Keratinocyte (primary cell): ENCODE data around the gene STK32C. TPM values are rescaled to one million over a fixed set of nuclear protein-coding genes. Genes with fewer than 3 reads are reported as not detected.

Experiments used
- DNase-seq: peaks from one replicate; pipeline ENCODE4 v3.0.0-alpha.2; 2011; ENCODE audit warnings: low read depth, missing footprints, low spot score
- FAIRE-seq: peaks from 2 replicates; lab custom pipeline; 2011; peaks lifted over from hg19 to GRCh38; lab: Jason Lieb, UNC
- H2AFZ ChIP-seq: 2 replicates; pipeline ENCODE4 v1.6.0; 2012; ENCODE audit warnings: low read length, control low read depth, inconsistent platforms; ENCODE audit not compliant: control insufficient read depth
- H3K27ac ChIP-seq: 2 replicates; pipeline ENCODE4 v1.5.1; 2011; ENCODE audit warnings: low read length; ENCODE audit not compliant: control insufficient read depth, insufficient read depth
- H3K27me3 ChIP-seq: 3 replicates; pipeline ENCODE4 v1.6.0; 2011; ENCODE audit warnings: low read length; ENCODE audit not compliant: control insufficient read depth, insufficient read depth; ENCODE audit errors: extremely low read depth
- H3K36me3 ChIP-seq, 2 experiments: 2 replicates in 1 of 2; 3 replicates in 1 of 2; pipeline ENCODE4 v1.5.1; 2011; ENCODE audit warnings: low read length in 2 of 2, mild to moderate bottlenecking in 1 of 2; ENCODE audit not compliant: control insufficient read depth in 2 of 2, insufficient read depth in 2 of 2; ENCODE audit errors: extremely low read depth in 1 of 2
- H3K4me1 ChIP-seq: 3 replicates; pipeline ENCODE4 v1.5.1; 2011; ENCODE audit warnings: low read length; ENCODE audit not compliant: control insufficient read depth, insufficient read depth; ENCODE audit errors: extremely low read depth
- H3K4me2 ChIP-seq: 3 replicates; pipeline ENCODE4 v1.6.0; 2011; ENCODE audit warnings: low read depth, low read length; ENCODE audit not compliant: control insufficient read depth, insufficient read depth; ENCODE audit errors: extremely low read depth
- H3K4me3 ChIP-seq, 3 experiments: fragments of 200-600 bp in 1 of 3; sonication (generic) in 1 of 3; 2 replicates in 2 of 3; 3 replicates in 1 of 3; pipeline ENCODE4 v1.5.1; 2011 to 2016; ENCODE audit warnings: low read length in 3 of 3, mild to moderate bottlenecking in 3 of 3, control low read depth in 2 of 3, inconsistent platforms in 1 of 3, low read depth in 1 of 3, mixed read lengths in 1 of 3, mixed run types in 1 of 3, moderate library complexity in 1 of 3; ENCODE audit not compliant: control insufficient read depth in 2 of 3, insufficient read depth in 2 of 3; ENCODE audit errors: extremely low read depth in 1 of 3
- H3K79me2 ChIP-seq: 2 replicates; pipeline ENCODE4 v1.6.0; 2012; ENCODE audit warnings: low read length; ENCODE audit not compliant: control insufficient read depth, insufficient read depth
- H3K9ac ChIP-seq: 3 replicates; pipeline ENCODE4 v1.6.0; 2011; ENCODE audit warnings: low read length; ENCODE audit not compliant: control insufficient read depth, insufficient read depth; ENCODE audit errors: extremely low read depth
- H3K9me1 ChIP-seq: 3 replicates; pipeline ENCODE4 v1.6.0; 2011; ENCODE audit warnings: low read length; ENCODE audit not compliant: control insufficient read depth, insufficient read depth; ENCODE audit errors: extremely low read depth
- H3K9me3 ChIP-seq: 2 replicates; pipeline ENCODE4 v1.5.1; 2012; ENCODE audit warnings: low read depth, low read length; ENCODE audit not compliant: control insufficient read depth
- H4K20me1 ChIP-seq: 3 replicates; pipeline ENCODE4 v1.6.0; 2011; ENCODE audit warnings: low read length; ENCODE audit not compliant: control insufficient read depth, insufficient read depth; ENCODE audit errors: extremely low read depth
- CTCF ChIP-seq, 3 experiments: IDR thresholded peaks in 1 of 3; conservative IDR thresholded peaks in 1 of 3; optimal IDR thresholded peaks in 1 of 3; 2 replicates in 2 of 3; 3 replicates in 1 of 3; pipeline versions ENCODE3 to v1.5.1; 2011; ENCODE audit warnings: low read length in 3 of 3, mild to moderate bottlenecking in 3 of 3, moderate library complexity in 2 of 3, control low read depth in 1 of 3, inconsistent platforms in 1 of 3; ENCODE audit not compliant: insufficient read depth in 2 of 3; ENCODE audit errors: extremely low read depth in 1 of 3
- EZH2 ChIP-seq: IDR thresholded peaks from one replicate; pipeline ENCODE4 v1.6.1; 2012; ENCODE audit warnings: inconsistent platforms, mild to moderate bottlenecking, low read length, moderate library complexity
- dilution Hi-C: fragments of 300-500 bp; cut with MboI; formaldehyde crosslinking; loops from one replicate; pipeline ENCODE4 v1.7.0; 2020; ENCODE audit warnings: low sequenced_read_pairs; ENCODE audit not compliant: extremely low pct_ligation_motif_present
- polyA plus RNA-seq, 5 experiments: library from polyadenylated mRNA; depleted of rRNA in 3 of 5; stranded (reverse) in 3 of 5; stranded (forward) in 1 of 5; unstranded in 1 of 5; fragments of >200 nt; gene quantifications; 1 replicate in 1 of 5; 2 replicates in 3 of 5; 3 replicates in 1 of 5; pipeline versions ENCODE4 v1.2.1 to v1.2.3, GENCODE V29; 2011 to 2012; ENCODE audit warnings: missing spikeins in 2 of 5, low read depth in 1 of 5, low replicate concordance in 1 of 5

Gene STK32C
- polyA plus RNA-seq, 1 donor (not counting 4 experiments of a cell fraction or from before 2014, with no cell fraction given), result 4.1 TPM

DNA sequence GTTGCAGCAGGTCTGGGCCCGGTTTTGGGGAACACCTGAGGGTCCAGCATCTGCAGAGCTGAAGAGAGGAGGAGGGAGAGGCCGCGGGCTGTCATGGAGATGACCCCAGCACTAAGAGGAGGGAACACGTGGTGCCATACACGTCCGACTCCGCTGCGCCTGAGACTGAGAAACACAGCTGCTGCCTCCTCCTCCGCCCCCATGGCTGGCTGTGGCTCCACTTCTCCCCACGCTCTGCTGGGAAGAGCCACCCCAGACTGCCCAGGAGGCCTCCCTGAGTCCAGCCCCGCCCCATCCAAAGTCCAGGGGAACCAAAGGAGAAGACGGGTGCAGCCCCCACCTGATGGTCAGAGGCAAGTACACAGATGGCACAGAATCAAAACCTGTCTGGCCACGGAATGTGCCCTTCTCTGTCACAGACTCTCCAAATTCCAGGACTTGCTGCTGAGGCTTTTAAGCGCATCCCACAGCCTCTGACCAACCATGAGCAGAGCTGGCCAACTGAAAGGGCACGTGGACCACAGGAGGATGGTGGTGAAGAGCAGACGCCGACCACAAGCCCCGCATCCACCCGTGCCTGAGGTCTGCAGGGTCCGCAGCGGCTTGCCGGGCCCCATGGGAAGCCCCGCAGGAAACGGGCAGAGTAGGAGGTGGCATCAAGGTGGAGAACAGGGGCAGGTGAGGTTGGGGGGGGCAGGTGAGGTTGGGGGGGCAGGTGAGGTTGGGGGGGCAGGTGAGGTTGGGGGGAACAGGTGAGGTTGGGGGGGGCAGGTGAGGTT, 24.0 kb downstream of the STK32C start:
- Histone ChIP-seq H2AFZ (no peak overlapping the region), H3K27me3 (peaks cover 25% of the 10 kb centered on the region), H3K9me3 (no peaks in the 10 kb centered on the region), H3K4me2 (no peak overlapping the region), H3K4me1 (no peaks in the 10 kb centered on the region), H3K9me1 (no peaks in the 10 kb centered on the region), H3K36me3 (no peaks in the 10 kb centered on the region), H3K9ac (no peak overlapping the region), H4K20me1 (no peaks in the 10 kb centered on the region), H3K79me2 (no peaks in the 10 kb centered on the region), H3K27ac (no peak overlapping the region), H3K4me3 (no peak overlapping the region)
- FAIRE-seq (no peak), DNase-seq (no peak)
- dilution Hi-C loops, result no loop called here
- TF ChIP-seq EZH2 (no peak), CTCF (optimal IDR thresholded peaks at IDR 0.05 in 1 of 3, IDR thresholded peaks at IDR 0.05 in 1 of 3, conservative IDR thresholded peaks at IDR 0.05 in 1 of 3; ENCODE audit: extremely low read depth in 1 of 3, insufficient read depth in 2 of 3, low read length in 3 of 3) (no peak)

GRCh38 chr10:132282667-132283603, 24.8 kb downstream of the STK32C start:
- H3K9me3 ChIP-seq, result no peaks in the 10 kb centered on the region
- peaks cover 25% of the 10 kb centered on the region for H3K27me3 ChIP-seq
- no peak overlapping the region for H3K4me2 ChIP-seq
- H3K9me1 ChIP-seq, result no peaks in the 10 kb centered on the region
- no peaks in the 10 kb centered on the region for H3K4me1 ChIP-seq
- H3K4me3 ChIP-seq, result no peak overlapping the region
- H3K9ac ChIP-seq, result no peak overlapping the region
- DNase-seq, result no peak
- H3K27ac ChIP-seq, result no peak overlapping the region
- TF ChIP-seq CTCF (optimal IDR thresholded peaks at IDR 0.05 in 1 of 3, IDR thresholded peaks at IDR 0.05 in 1 of 3, conservative IDR thresholded peaks at IDR 0.05 in 1 of 3; ENCODE audit: extremely low read depth in 1 of 3, insufficient read depth in 2 of 3, low read length in 3 of 3) (no peak), EZH2 (no peak)
- H4K20me1 ChIP-seq, result no peaks in the 10 kb centered on the region
- no peaks in the 10 kb centered on the region for H3K36me3 ChIP-seq
- no peak overlapping the region for H2AFZ ChIP-seq
- no peaks in the 10 kb centered on the region for H3K79me2 ChIP-seq
- no peak for FAIRE-seq
- dilution Hi-C loops, result no loop called here
